Measurements from ENCODE around the gene SPINK14.

GRCh38 chr5:148120317-148120716, 48.0 kb upstream of the SPINK14 start:
- TF ChIP-seq POLR2AphosphoS5 (IDR thresholded peaks at IDR 0.05; ENCODE audit: low read depth, low read length) (no peak), REST (IDR thresholded peaks at IDR 0.05; ENCODE audit: insufficient read depth in 1 of 2, low read depth in 2 of 2, low read length in 2 of 2) (no peak), SIN3A (IDR thresholded peaks at IDR 0.05; ENCODE audit: borderline replicate concordance, insufficient read depth, low read length) (no peak)

Data from PFSK-1 (cell line).